SK-N-SH (cell line): ENCODE data around the gene STXBP1.

Experiments
- EP300 ChIP-seq, 2 experiments: IDR thresholded peaks; 2 replicates each; pipeline versions ENCODE4 v1.4.0 to v1.6.1; 2012; ENCODE audit warnings: borderline replicate concordance in 1 of 2, low read depth in 1 of 2, low read length in 1 of 2
- GABPA ChIP-seq: IDR thresholded peaks from 2 replicates; pipeline ENCODE4 v1.4.0; 2012; ENCODE audit warnings: low read depth, mild to moderate bottlenecking
- MXI1 ChIP-seq: IDR thresholded peaks from 2 replicates; pipeline ENCODE4 v1.6.1; 2012; ENCODE audit warnings: mild to moderate bottlenecking, low read depth, low read length, improper control_type of control experiment
- TAF1 ChIP-seq: IDR thresholded peaks from 2 replicates; pipeline ENCODE4 v1.6.1; 2012; ENCODE audit warnings: low read depth, mild to moderate bottlenecking, low read length, moderate library complexity, borderline replicate concordance
- TEAD4 ChIP-seq: IDR thresholded peaks from 2 replicates; pipeline ENCODE4 v1.4.0; 2012; ENCODE audit warnings: mild to moderate bottlenecking, borderline replicate concordance; ENCODE audit not compliant: insufficient read depth
- TF ChIP-seq, protein P1 (sequence below): fragments of 200-600 bp; sonication (generic); IDR thresholded peaks from 2 replicates; pipeline ENCODE4 v1.6.1; 2017; ENCODE audit warnings: antibody characterized with exemption, mild to moderate bottlenecking, moderate library complexity
- TF ChIP-seq, protein P2 (sequence below): IDR thresholded peaks from 2 replicates; pipeline ENCODE4 v1.4.0; 2012; ENCODE audit warnings: low read depth
- TF ChIP-seq, protein P3 (sequence below): IDR thresholded peaks from 2 replicates; pipeline ENCODE4 v1.6.1; 2012; ENCODE audit warnings: mild to moderate bottlenecking, low read depth, low read length, moderate library complexity

DNA sequence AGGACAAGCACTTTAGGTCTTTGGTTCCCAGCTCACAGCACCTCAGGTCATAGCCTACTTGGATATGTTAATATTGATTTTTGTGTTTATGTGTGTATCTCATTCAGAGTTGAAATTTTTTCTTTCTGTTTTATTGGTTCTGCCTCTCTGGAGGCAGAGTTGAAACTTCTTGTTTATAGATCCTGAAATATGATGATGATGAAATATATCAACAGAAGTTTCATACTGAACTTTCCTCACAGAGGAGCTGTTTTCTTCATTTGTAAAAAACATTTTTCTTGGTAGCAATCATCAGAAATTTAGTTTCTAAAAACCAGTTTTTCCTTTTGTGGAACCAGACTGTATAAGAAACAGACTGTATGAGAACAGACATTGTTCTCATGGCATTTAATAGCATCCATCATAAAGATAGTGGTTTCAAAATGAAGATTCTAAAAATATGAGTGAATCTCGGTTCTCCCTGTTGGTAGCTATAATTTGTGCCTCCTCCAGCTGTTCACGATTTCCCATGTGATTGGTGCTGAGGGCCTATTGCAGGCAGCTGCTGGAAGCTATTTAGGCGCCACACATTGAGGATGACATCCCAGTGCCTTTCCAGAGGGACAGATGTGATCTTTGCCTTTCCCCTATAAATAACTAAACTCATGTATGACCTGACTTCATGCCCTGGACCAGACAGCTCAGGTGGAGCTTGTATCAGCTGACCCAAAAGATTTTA is 55.2 kb downstream of the STXBP1 start:
- TF ChIP-seq, protein P1, sequence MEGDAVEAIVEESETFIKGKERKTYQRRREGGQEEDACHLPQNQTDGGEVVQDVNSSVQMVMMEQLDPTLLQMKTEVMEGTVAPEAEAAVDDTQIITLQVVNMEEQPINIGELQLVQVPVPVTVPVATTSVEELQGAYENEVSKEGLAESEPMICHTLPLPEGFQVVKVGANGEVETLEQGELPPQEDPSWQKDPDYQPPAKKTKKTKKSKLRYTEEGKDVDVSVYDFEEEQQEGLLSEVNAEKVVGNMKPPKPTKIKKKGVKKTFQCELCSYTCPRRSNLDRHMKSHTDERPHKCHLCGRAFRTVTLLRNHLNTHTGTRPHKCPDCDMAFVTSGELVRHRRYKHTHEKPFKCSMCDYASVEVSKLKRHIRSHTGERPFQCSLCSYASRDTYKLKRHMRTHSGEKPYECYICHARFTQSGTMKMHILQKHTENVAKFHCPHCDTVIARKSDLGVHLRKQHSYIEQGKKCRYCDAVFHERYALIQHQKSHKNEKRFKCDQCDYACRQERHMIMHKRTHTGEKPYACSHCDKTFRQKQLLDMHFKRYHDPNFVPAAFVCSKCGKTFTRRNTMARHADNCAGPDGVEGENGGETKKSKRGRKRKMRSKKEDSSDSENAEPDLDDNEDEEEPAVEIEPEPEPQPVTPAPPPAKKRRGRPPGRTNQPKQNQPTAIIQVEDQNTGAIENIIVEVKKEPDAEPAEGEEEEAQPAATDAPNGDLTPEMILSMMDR, result no peak
- TF ChIP-seq MXI1, result no peak
- TF ChIP-seq, protein P2, sequence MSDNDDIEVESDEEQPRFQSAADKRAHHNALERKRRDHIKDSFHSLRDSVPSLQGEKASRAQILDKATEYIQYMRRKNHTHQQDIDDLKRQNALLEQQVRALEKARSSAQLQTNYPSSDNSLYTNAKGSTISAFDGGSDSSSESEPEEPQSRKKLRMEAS, result no peak
- no peak for TF ChIP-seq TEAD4
- no peak for TF ChIP-seq EP300 (IDR thresholded peaks at IDR 0.05; ENCODE audit: borderline replicate concordance in 1 of 2, low read depth in 1 of 2, low read length in 1 of 2)
- TF ChIP-seq, protein P3, sequence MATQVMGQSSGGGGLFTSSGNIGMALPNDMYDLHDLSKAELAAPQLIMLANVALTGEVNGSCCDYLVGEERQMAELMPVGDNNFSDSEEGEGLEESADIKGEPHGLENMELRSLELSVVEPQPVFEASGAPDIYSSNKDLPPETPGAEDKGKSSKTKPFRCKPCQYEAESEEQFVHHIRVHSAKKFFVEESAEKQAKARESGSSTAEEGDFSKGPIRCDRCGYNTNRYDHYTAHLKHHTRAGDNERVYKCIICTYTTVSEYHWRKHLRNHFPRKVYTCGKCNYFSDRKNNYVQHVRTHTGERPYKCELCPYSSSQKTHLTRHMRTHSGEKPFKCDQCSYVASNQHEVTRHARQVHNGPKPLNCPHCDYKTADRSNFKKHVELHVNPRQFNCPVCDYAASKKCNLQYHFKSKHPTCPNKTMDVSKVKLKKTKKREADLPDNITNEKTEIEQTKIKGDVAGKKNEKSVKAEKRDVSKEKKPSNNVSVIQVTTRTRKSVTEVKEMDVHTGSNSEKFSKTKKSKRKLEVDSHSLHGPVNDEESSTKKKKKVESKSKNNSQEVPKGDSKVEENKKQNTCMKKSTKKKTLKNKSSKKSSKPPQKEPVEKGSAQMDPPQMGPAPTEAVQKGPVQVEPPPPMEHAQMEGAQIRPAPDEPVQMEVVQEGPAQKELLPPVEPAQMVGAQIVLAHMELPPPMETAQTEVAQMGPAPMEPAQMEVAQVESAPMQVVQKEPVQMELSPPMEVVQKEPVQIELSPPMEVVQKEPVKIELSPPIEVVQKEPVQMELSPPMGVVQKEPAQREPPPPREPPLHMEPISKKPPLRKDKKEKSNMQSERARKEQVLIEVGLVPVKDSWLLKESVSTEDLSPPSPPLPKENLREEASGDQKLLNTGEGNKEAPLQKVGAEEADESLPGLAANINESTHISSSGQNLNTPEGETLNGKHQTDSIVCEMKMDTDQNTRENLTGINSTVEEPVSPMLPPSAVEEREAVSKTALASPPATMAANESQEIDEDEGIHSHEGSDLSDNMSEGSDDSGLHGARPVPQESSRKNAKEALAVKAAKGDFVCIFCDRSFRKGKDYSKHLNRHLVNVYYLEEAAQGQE, result no peak
- TF ChIP-seq TAF1, result no peak
- no peak for TF ChIP-seq GABPA
